Tibial artery (tissue), 4 donors: ENCODE measurements around the gene SSC5D.
A peak's percentile ranks its signal among the peaks of the same experiment; 100 is the strongest.

Source experiments
- DNase-seq, 2 donors: peaks; one replicate each; pipeline ENCODE4 v3.0.0-alpha.2; 2019
- H3K27ac ChIP-seq, 2 donors: fragments of 200-600 bp; sonication (generic) in 1 of 2; 1 replicate in 1 of 2; 2 replicates in 1 of 2; pipeline ENCODE4 v1.5.1; 2018 to 2019; ENCODE audit warnings: mild to moderate bottlenecking in 1 of 2
- H3K27me3 ChIP-seq, 2 donors: fragments of 200-600 bp; sonication (generic) in 1 of 2; one replicate each; pipeline versions ENCODE4 v1.5.1 to v1.6.0; 2016 to 2019
- H3K36me3 ChIP-seq, 3 donors: fragments of 200-600 bp; sonication (generic) in 2 of 3; one replicate each; pipeline ENCODE4 v1.5.1; 2016 to 2019; ENCODE audit warnings: mild to moderate bottlenecking in 2 of 3
- H3K4me1 ChIP-seq, 4 donors: fragments of 200-600 bp; sonication (generic) in 2 of 4; 1 replicate in 3 of 4; 2 replicates in 1 of 4; pipeline ENCODE4 v1.5.1; 2016 to 2019
- H3K4me3 ChIP-seq, 2 donors: fragments of 200-600 bp; sonication (generic) in 1 of 2; 1 replicate in 1 of 2; 2 replicates in 1 of 2; pipeline ENCODE4 v1.5.1; 2018 to 2019; ENCODE audit warnings: mild to moderate bottlenecking in 2 of 2
- H3K9me3 ChIP-seq, 3 donors: fragments of 200-600 bp; sonication (generic) in 1 of 3; one replicate each; pipeline ENCODE4 v1.5.1; 2016 to 2019
- CTCF ChIP-seq, 2 experiments: fragments of 200-600 bp in 1 of 2; fragments of 450-650 bp in 1 of 2; IDR thresholded peaks; one replicate each; pipeline ENCODE4 v1.5.1; 2017 to 2019; ENCODE audit warnings: antibody characterized with exemption in 2 of 2, mild to moderate bottlenecking in 1 of 2, moderate library complexity in 1 of 2
- intact Hi-C: fragments of 100-400 bp; cut with DNase I; formaldehyde crosslinking; loops from one replicate; pipeline ENCODE4 v1.15.0; 2023; ENCODE audit warnings: low total_unique reads

The SSC5D gene

DNA sequence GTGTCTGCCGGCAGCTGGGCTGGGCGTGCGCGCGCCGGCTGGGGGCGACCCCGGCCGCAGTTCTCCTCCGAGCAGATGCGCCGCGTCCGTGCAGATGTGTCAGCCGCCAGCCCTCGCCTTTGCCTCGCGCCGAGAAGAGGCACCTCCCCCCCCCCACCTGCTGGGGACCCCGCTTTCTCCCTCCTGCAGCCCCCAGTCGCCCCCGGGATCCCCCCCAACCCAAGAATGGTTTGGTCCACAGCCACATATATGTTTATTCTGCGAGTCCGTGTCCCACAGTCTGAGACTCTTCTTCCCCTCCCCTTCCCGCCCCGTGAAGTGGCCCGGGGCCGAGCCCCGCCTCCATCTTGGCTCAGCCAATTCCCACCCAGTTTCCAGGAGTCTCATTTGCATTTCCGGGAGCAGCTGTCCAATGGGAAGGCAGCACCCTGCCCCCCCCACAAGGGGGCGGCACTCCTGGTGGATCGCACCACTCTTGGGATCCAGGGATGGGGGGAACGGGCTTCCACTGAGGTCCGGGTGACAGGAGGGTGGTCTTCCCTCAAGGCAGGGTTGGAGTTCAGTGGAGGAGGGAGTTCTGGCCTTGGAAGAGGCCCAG, 35.4 kb upstream of the SSC5D start:
- Histone ChIP-seq H3K4me1 (peaks cover 0 to 22% (median 19%) of the 10 kb centered on the region in 4 donors), H3K27me3 (peaks cover 8 to 40% of the 10 kb centered on the region in 2 donors), H3K9me3 (no peaks in the 10 kb centered on the region), H3K4me3 (no peak overlapping the region), H3K36me3 (peaks cover 0 to 25% (median 16%) of the 10 kb centered on the region in 3 donors), H3K27ac (no peak overlapping the region)
- TF ChIP-seq CTCF (IDR thresholded peaks at IDR 0.05), result no peak
- peak in 1 of 2 donors; percentile 42 for DNase-seq
- intact Hi-C loops, result no loop called here

DNA sequence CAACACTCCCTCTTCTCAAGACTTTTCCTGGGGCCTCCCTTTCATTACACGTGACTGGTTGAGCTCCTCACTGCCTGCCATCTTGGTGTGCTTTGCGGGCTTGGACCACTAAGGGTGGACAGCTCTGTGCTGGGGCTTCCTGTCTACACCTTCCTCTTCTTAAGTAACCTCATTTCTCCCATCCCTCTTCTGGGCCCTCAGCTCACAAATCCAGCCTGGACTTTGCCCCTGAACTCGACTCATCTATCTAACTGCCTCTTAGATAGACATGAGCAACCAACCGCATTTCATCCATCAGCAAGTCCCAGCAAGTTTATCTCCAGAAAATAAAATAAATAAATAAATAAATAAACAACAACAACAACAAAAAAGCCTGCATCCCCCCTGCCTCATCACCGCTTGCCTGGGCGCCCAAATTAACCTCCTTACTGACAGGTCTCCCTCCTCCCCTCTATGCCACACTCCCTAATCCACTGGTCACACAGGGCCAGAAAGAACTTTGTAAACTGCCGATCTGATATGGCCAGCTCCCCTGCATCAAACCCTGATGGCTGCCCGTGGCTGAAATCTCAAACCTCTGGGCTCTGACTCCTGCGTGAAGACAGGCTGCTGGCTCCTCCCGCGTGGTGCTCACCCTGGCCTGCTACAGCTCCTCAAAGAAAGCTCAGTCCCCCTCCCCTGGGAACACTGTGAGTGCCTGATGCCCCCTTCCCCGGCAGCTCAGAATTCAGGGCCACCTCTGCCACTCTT, 34.5 kb upstream of the SSC5D start:
- Histone ChIP-seq H3K27me3 (peaks cover 8 to 40% of the 10 kb centered on the region in 2 donors), H3K4me1 (peaks cover 0 to 22% (median 19%) of the 10 kb centered on the region in 4 donors), H3K9me3 (no peaks in the 10 kb centered on the region), H3K4me3 (no peak overlapping the region), H3K36me3 (peaks cover 0 to 25% (median 16%) of the 10 kb centered on the region in 3 donors), H3K27ac (no peak overlapping the region)
- intact Hi-C loops, result no loop called here
- DNase-seq, result no peak
- no peak for TF ChIP-seq CTCF (IDR thresholded peaks at IDR 0.05)

- H3K36me3 ChIP-seq, result peaks cover 0 to 25% (median 16%) of the 10 kb centered on the region in 3 donors
- no peak overlapping the region for H3K4me3 ChIP-seq
- no peak overlapping the region for H3K27ac ChIP-seq
- H3K4me1 ChIP-seq, result peaks cover 0 to 25% (median 20%) of the 10 kb centered on the region in 4 donors
- peak in 1 of 2 experiments; percentile 24 for TF ChIP-seq CTCF (IDR thresholded peaks at IDR 0.05)
- H3K9me3 ChIP-seq, result no peaks in the 10 kb centered on the region
- DNase-seq, result no peak
- intact Hi-C loops, result no loop called here
- peaks cover 8 to 31% of the 10 kb centered on the region in 2 donors for H3K27me3 ChIP-seq
These were observed 33.4 kb upstream of the SSC5D start for GRCh38 chr19:55454787-55455243.

GRCh38 chr19:55455576-55456235, 32.5 kb upstream of the SSC5D start:
- TF ChIP-seq CTCF (IDR thresholded peaks at IDR 0.05), result no peak
- no peak for DNase-seq
- peaks cover 0 to 34% (median 26%) of the 10 kb centered on the region in 4 donors for H3K4me1 ChIP-seq
- no peak overlapping the region for H3K27ac ChIP-seq
- peaks cover 0 to 25% (median 16%) of the 10 kb centered on the region in 3 donors for H3K36me3 ChIP-seq
- intact Hi-C loops, result no loop called here
- H3K27me3 ChIP-seq, result peaks cover 8 to 27% of the 10 kb centered on the region in 2 donors
- no peak overlapping the region for H3K4me3 ChIP-seq
- H3K9me3 ChIP-seq, result no peaks in the 10 kb centered on the region

GRCh38 chr19:55456347-55456746, 31.9 kb upstream of the SSC5D start:
- no peak for DNase-seq
- Histone ChIP-seq H3K4me3 (no peak overlapping the region), H3K27ac (no peak overlapping the region), H3K27me3 (peaks cover 4 to 20% of the 10 kb centered on the region in 2 donors), H3K9me3 (no peaks in the 10 kb centered on the region), H3K36me3 (peaks cover 0 to 25% (median 16%) of the 10 kb centered on the region in 3 donors), H3K4me1 (peaks cover 0 to 33% (median 29%) of the 10 kb centered on the region in 4 donors)
- TF ChIP-seq CTCF (IDR thresholded peaks at IDR 0.05), result no peak
- intact Hi-C loops, result no loop called here
